Activated naive CD8-positive, alpha-beta T cell treated with anti-CD3 and anti-CD28 coated beads for 36 hours (primary cell): ENCODE results near the gene NUP50. TPM values are rescaled to one million over a fixed set of nuclear protein-coding genes. Genes with fewer than 3 reads are reported as not detected.

Experiments used
- DNase-seq: peaks from one replicate; pipeline ENCODE4 v3.0.0; 2021
- H3K27ac Mint-ChIP-seq: one replicate; pipeline ENCODE4 v1.8.0; 2022; ENCODE audit warnings: mild to moderate bottlenecking, moderate library complexity, mixed read lengths
- H3K27me3 Mint-ChIP-seq: one replicate; pipeline ENCODE4 v1.8.0; 2022; ENCODE audit warnings: mild to moderate bottlenecking, mixed read lengths
- H3K36me3 Mint-ChIP-seq: one replicate; pipeline ENCODE4 v1.8.0; 2021; ENCODE audit warnings: mild to moderate bottlenecking, mixed read lengths
- H3K4me1 Mint-ChIP-seq: one replicate; pipeline ENCODE4 v1.8.0; 2021; ENCODE audit warnings: mixed read lengths
- H3K4me3 Mint-ChIP-seq: one replicate; pipeline ENCODE4 v1.8.0; 2022; ENCODE audit warnings: mild to moderate bottlenecking, moderate library complexity, mixed read lengths
- H3K9me3 Mint-ChIP-seq: one replicate; pipeline ENCODE4 v1.8.0; 2022; ENCODE audit warnings: mixed read lengths
- total RNA-seq, 2 experiments: library from RNA; stranded (reverse); gene quantifications; one replicate each; pipeline ENCODE4 v1.2.3, GENCODE V29; 2021

NUP50 gene
- total RNA-seq, 2 experiments from 2014 or later: 156 to 164 TPM

DNA sequence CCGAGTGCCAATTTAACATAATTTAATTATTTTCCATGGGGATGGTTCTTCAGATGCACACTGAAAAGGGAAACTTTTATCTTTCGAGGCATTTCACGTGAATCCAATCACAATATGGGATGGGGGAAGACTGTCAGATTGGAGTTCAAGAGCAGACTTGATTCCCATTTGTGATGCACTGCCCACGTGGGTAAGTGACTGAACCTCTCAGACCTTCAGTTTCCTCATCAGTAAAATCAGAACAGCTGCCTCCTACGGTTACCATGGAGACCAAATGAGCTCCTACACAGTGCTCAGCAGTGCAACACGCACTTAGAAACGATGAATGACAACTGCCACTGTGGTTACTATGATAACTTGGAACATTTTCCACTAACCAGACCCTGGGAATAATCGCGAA, 55.3 kb downstream of the NUP50 start:
- Mint-ChIP-seq H3K27ac (no peak overlapping the region), H3K36me3 (no peaks in the 10 kb centered on the region), H3K4me1 (peaks cover 20% of the 10 kb centered on the region), H3K9me3 (no peaks in the 10 kb centered on the region), H3K4me3 (no peak overlapping the region), H3K27me3 (no peaks in the 10 kb centered on the region)
- DNase-seq: peak; percentile 25

GRCh38 chr22:45221201-45221600, 57.5 kb downstream of the NUP50 start:
- Mint-ChIP-seq H3K9me3 (no peaks in the 10 kb centered on the region), H3K27me3 (no peaks in the 10 kb centered on the region), H3K36me3 (no peaks in the 10 kb centered on the region), H3K4me1 (peaks cover 21% of the 10 kb centered on the region), H3K4me3 (no peak overlapping the region), H3K27ac (no peak overlapping the region)
- DNase-seq: no peak

DNA sequence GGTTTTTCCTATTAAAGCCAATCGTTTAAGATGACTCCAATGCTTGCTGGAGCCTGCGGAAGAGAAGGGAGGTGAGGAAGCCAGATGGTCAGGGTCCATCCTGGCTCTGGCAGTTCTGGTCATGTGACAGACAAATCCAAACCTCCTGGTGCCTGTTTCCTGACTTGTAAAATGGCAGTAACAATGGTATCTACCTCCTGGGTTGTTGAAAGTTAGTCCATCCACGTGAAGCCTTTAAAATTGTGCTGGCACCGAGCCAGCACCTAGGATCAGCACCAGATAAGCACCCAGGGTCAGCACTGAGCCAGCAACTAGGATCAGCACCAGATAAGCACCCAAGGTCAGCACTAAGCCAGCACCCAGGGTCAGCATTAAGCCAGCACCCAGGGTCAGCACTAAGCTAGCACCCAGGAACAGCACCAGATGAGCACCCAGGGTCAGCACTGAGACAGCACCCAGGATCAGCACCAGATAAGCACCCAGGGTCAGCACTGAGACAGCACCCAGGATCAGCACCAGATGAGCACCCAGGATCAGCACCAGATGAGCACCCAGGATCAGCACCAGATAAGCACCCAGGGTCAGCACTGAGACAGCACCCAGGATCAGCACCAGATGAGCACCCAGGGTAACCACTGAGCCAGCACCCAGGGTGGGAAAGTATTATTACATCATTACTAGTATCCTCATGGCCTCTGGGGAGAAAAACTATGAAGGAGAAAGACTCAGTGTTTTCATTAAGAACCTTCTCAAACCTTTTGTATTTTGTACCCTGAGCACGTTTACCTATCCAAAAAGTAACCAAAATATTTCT, 59.8 kb downstream of the NUP50 start:
- Mint-ChIP-seq H3K27ac (no peak overlapping the region), H3K4me1 (peaks cover 21% of the 10 kb centered on the region), H3K27me3 (no peaks in the 10 kb centered on the region), H3K36me3 (no peaks in the 10 kb centered on the region), H3K9me3 (no peaks in the 10 kb centered on the region), H3K4me3 (no peak overlapping the region)
- DNase-seq: no peak

- DNase-seq: no peak
- H3K4me3 Mint-ChIP-seq: no peak overlapping the region
- no peak overlapping the region for H3K27ac Mint-ChIP-seq
- no peaks in the 10 kb centered on the region for H3K9me3 Mint-ChIP-seq
- H3K4me1 Mint-ChIP-seq: peaks cover 15% of the 10 kb centered on the region
- H3K36me3 Mint-ChIP-seq: no peaks in the 10 kb centered on the region
- no peaks in the 10 kb centered on the region for H3K27me3 Mint-ChIP-seq
Measured at GRCh38 chr22:45224331-45224730, 60.6 kb downstream of the NUP50 start.

- no peaks in the 10 kb centered on the region for H3K9me3 Mint-ChIP-seq
- no peak overlapping the region for H3K4me3 Mint-ChIP-seq
- H3K27me3 Mint-ChIP-seq: no peaks in the 10 kb centered on the region
- H3K4me1 Mint-ChIP-seq: peaks cover 15% of the 10 kb centered on the region
- no peak for DNase-seq
- H3K36me3 Mint-ChIP-seq: no peaks in the 10 kb centered on the region
- H3K27ac Mint-ChIP-seq: peak overlapping the region; percentile 56
Measured at GRCh38 chr22:45224988-45225731, 61.4 kb downstream of the NUP50 start.

GRCh38 chr22:45225732-45226502, 62.2 kb downstream of the NUP50 start:
- Mint-ChIP-seq H3K4me1 (peaks cover 13% of the 10 kb centered on the region), H3K9me3 (no peaks in the 10 kb centered on the region), H3K4me3 (no peak overlapping the region), H3K36me3 (no peaks in the 10 kb centered on the region), H3K27me3 (no peaks in the 10 kb centered on the region), H3K27ac (peak overlapping the region; percentile 26)
- no peak for DNase-seq

GRCh38 chr22:45226503-45227186, 62.9 kb downstream of the NUP50 start:
- peaks cover 11% of the 10 kb centered on the region for H3K4me1 Mint-ChIP-seq
- no peak overlapping the region for H3K4me3 Mint-ChIP-seq
- no peaks in the 10 kb centered on the region for H3K9me3 Mint-ChIP-seq
- H3K27me3 Mint-ChIP-seq: no peaks in the 10 kb centered on the region
- DNase-seq: no peak
- H3K36me3 Mint-ChIP-seq: no peaks in the 10 kb centered on the region
- peak overlapping the region; percentile 26 for H3K27ac Mint-ChIP-seq

DNA sequence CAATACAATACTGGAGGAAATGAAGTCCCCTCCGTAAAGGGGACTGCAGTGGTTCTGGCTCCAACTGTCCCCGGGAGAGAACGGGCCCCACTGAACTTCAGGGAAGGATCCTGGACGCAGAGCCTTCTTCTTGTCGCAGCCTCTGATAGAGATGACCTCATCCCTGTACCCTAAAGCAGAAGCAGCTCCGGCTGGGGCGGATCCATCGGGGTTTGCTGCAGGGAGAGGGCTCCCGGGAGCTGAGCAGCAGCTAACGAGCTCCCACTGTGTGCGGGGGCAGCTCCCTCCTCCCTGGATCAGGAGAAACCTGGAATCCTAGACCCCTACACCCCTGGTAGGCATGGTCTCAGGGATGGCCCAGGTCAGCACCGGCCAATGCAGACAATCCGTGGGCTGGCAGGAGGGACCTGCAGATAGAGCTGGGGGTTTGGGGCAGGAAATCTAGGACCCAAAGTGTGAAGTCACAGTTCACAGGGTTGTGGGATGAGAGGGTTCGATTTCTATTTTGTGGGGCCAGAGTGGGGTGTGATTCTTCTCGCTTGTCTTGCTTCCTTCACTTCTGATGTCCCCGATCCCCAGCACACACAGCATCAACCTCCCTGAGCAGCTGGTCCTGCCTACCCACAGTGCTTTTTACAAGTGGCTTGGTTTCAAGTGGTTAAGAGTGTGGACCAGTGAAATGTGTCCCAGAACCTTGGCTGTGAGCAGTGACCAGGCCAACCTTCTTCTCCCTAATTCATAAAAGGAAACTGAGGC, 64.1 kb downstream of the NUP50 start:
- Mint-ChIP-seq H3K4me3 (no peak overlapping the region), H3K27ac (peak overlapping the region; percentile 56)

GRCh38 chr22:45228401-45228754, 64.7 kb downstream of the NUP50 start:
- Mint-ChIP-seq H3K27ac (no peak overlapping the region), H3K4me3 (no peak overlapping the region), H3K27me3 (no peaks in the 10 kb centered on the region), H3K9me3 (no peaks in the 10 kb centered on the region), H3K36me3 (peaks cover 2% of the 10 kb centered on the region), H3K4me1 (peaks cover 4% of the 10 kb centered on the region)
- no peak for DNase-seq

More for the DNA sequence above, 64.1 kb downstream of the NUP50 start:
- Mint-ChIP-seq H3K27me3 (no peaks in the 10 kb centered on the region), H3K4me1 (peaks cover 7% of the 10 kb centered on the region), H3K36me3 (no peaks in the 10 kb centered on the region), H3K9me3 (no peaks in the 10 kb centered on the region)
- DNase-seq: no peak

- Mint-ChIP-seq H3K9me3 (no peaks in the 10 kb centered on the region), H3K36me3 (peaks cover 2% of the 10 kb centered on the region), H3K4me1 (peaks cover 4% of the 10 kb centered on the region), H3K4me3 (no peak overlapping the region), H3K27me3 (no peaks in the 10 kb centered on the region), H3K27ac (no peak overlapping the region)
- DNase-seq: no peak
Measured at GRCh38 chr22:45229181-45229580, 65.5 kb downstream of the NUP50 start.

GRCh38 chr22:45230026-45230721, 66.4 kb downstream of the NUP50 start:
- peaks cover 2% of the 10 kb centered on the region for H3K36me3 Mint-ChIP-seq
- no peak overlapping the region for H3K27ac Mint-ChIP-seq
- no peak for DNase-seq
- no peak overlapping the region for H3K4me3 Mint-ChIP-seq
- no peaks in the 10 kb centered on the region for H3K27me3 Mint-ChIP-seq
- no peaks in the 10 kb centered on the region for H3K9me3 Mint-ChIP-seq
- no peaks in the 10 kb centered on the region for H3K4me1 Mint-ChIP-seq

DNA sequence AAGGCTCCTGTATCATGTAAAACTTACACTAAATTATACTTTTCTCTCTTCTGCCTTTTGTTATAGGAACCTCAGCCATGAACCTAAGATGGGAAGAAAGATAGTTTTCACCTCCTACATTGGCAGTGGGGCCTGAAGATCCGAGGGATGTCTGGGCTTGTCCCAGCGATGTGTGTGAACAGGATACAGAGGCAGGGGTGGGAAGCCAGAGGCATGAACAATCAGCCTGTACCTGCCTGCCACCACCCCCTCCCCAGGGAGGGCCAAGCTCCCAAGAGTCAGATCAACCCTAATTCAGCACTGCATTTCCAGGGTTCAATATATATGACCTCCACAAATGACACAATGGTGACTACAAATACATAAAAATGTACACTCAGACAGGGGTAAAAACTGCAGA, 67.6 kb downstream of the NUP50 start:
- no peak for DNase-seq
- Mint-ChIP-seq H3K4me3 (no peak overlapping the region), H3K27ac (no peak overlapping the region), H3K9me3 (no peaks in the 10 kb centered on the region), H3K27me3 (no peaks in the 10 kb centered on the region), H3K36me3 (peaks cover 2% of the 10 kb centered on the region), H3K4me1 (peaks cover 10% of the 10 kb centered on the region)

DNA sequence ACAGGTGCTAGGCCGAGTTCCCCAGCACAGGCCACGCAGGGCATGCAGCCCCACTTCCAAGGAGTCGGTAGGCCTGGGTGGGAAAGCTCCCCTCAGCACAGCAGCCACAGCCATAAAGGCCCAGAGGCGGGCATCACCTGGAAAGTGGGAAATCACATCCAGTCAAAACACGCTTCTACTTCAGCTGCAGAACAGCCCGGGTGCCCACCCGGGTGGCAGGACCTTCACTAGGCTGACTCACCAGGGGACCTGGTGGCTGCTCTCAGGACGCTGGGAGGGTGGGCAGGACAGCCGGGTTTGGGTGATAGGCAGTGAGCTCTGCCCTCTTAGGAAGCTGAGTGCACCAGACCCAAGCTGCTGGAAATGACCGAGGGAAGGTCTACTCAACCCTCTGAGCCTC, 69.7 kb downstream of the NUP50 start:
- peaks cover 2% of the 10 kb centered on the region for H3K36me3 Mint-ChIP-seq
- no peaks in the 10 kb centered on the region for H3K9me3 Mint-ChIP-seq
- DNase-seq: no peak
- no peak overlapping the region for H3K27ac Mint-ChIP-seq
- no peaks in the 10 kb centered on the region for H3K27me3 Mint-ChIP-seq
- peaks cover 19% of the 10 kb centered on the region for H3K4me1 Mint-ChIP-seq
- no peak overlapping the region for H3K4me3 Mint-ChIP-seq

DNA sequence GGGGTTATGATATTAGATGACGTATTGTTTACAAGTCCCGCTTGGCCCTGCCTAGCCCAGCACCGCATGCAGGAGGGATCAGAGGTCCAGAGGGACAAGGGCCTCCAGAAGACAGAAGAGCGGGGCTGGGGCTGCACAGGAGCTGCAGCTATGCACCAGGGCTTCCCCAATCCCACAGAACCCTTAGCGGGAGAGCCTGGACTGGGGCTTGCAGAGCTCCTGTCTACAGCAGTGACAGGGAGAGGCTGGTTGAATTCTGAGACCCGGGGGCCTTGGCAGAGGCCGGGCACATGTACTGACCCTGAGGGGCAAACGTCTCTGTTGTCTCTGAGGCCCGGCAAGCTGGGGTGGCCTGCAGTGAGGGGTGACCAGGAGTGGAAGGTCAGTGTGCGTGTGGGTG, 70.1 kb downstream of the NUP50 start:
- Mint-ChIP-seq H3K4me3 (no peak overlapping the region), H3K4me1 (peaks cover 19% of the 10 kb centered on the region), H3K27ac (no peak overlapping the region), H3K27me3 (no peaks in the 10 kb centered on the region), H3K9me3 (no peaks in the 10 kb centered on the region), H3K36me3 (peaks cover 2% of the 10 kb centered on the region)
- DNase-seq: no peak
